ENCODE results near the gene NME9. TPM values are rescaled to one million over a fixed set of nuclear protein-coding genes. Genes with fewer than 3 reads are reported as not detected.

The NME9 gene
- total and polyA plus RNA-seq, 2 of the 4 experiments (the other 2 are of a cell fraction): not detected

Other genes starting within 250 kb of the NME9 start
- gene DZIP1L, start 214.2 kb downstream of the NME9 start, total RNA-seq (2012; rRNA removed): 14.7 and 21.4 TPM in 2 replicates
- gene DZIP1L, start 214.2 kb downstream of the NME9 start, polyA plus RNA-seq (2012; rRNA removed): 10.8 and 12.9 TPM in 2 replicates
- not detected in 2 replicates for gene A4GNT, start 197.5 kb downstream of the NME9 start, total RNA-seq (2012; rRNA removed)
- not detected in 2 replicates for gene A4GNT, start 197.5 kb downstream of the NME9 start, polyA plus RNA-seq (2012; rRNA removed)
- gene DBR1, start 154.9 kb downstream of the NME9 start, total RNA-seq (2012; rRNA removed): 12.5 and 17.5 TPM in 2 replicates
- 6.9 and 7.6 TPM in 2 replicates for gene DBR1, start 154.9 kb downstream of the NME9 start, polyA plus RNA-seq (2012; rRNA removed)
- 66.7 and 75.1 TPM in 2 replicates for gene ARMC8, start 142.6 kb downstream of the NME9 start, total RNA-seq (2012; rRNA removed)
- gene ARMC8, start 142.6 kb downstream of the NME9 start, polyA plus RNA-seq (2012; rRNA removed): 39.1 and 45.7 TPM in 2 replicates
- gene MRAS, start 18.7 kb upstream of the NME9 start, total RNA-seq (2012; rRNA removed): 56.1 and 59.3 TPM in 2 replicates
- 48.1 and 60.6 TPM in 2 replicates for gene MRAS, start 18.7 kb upstream of the NME9 start, polyA plus RNA-seq (2012; rRNA removed)
- gene ESYT3, start 104.8 kb upstream of the NME9 start, total RNA-seq (2012; rRNA removed): under 0.01 TPM in 2 replicates
- gene ESYT3, start 104.8 kb upstream of the NME9 start, polyA plus RNA-seq (2012; rRNA removed): 0.02 and 0.03 TPM in 2 replicates

All from IMR-90 (cell line).